IMR-90 (cell line): ENCODE results near the gene PEX14.
A peak's percentile ranks its signal among the peaks of the same experiment; 100 is the strongest.

ENCODE experiments used
- BHLHE40 ChIP-seq: fragments of 150-350 bp; IDR thresholded peaks from 2 replicates; pipeline ENCODE4 v1.6.1; 2016; ENCODE audit warnings: mild to moderate bottlenecking, low read depth, low read length
- CTCF ChIP-seq: conservative IDR thresholded peaks from 2 replicates; pipeline ENCODE4 v1.5.1; 2012; ENCODE audit warnings: mild to moderate bottlenecking, low read depth, low read length, improper control_type of control experiment
- ELK1 ChIP-seq: fragments of 150-350 bp; IDR thresholded peaks from 2 replicates; pipeline ENCODE4 v1.6.1; 2016; ENCODE audit warnings: low read depth, mild to moderate bottlenecking, low read length, moderate library complexity, borderline replicate concordance
- FOS ChIP-seq: fragments of 150-350 bp; IDR thresholded peaks from 2 replicates; pipeline ENCODE4 v1.6.1; 2016; ENCODE audit warnings: low read depth, low read length
- POLR2A ChIP-seq: IDR thresholded peaks from 2 replicates; pipeline ENCODE4 v1.6.1; 2012; ENCODE audit warnings: mild to moderate bottlenecking, low read depth, low read length
- RAD21 ChIP-seq: IDR thresholded peaks from 2 replicates; pipeline ENCODE4 v1.6.1; 2012; ENCODE audit warnings: low read length, improper control_type of control experiment
- RFX5 ChIP-seq: IDR thresholded peaks from 2 replicates; pipeline ENCODE4 v1.8.0; 2012; ENCODE audit warnings: low read depth, mild to moderate bottlenecking, low read length, moderate library complexity
- SMC3 ChIP-seq: fragments of 150-350 bp; IDR thresholded peaks from 2 replicates; pipeline ENCODE4 v1.6.1; 2016; ENCODE audit warnings: low read depth, mild to moderate bottlenecking, antibody characterized with exemption, low read length, moderate library complexity
- USF2 ChIP-seq: fragments of 150-350 bp; IDR thresholded peaks from 2 replicates; pipeline ENCODE4 v1.6.1; 2017; ENCODE audit warnings: mild to moderate bottlenecking, antibody characterized with exemption, low read length, low read depth

- TF ChIP-seq CTCF: no peak
- TF ChIP-seq POLR2A: peak; percentile 55; the same call in 1 of the 2 replicates
- TF ChIP-seq FOS: peak; percentile 77; the same call in 1 of the 2 replicates
- TF ChIP-seq SMC3: no peak
- TF ChIP-seq RAD21: no peak
- no peak for TF ChIP-seq RFX5
- TF ChIP-seq ELK1: no peak
- TF ChIP-seq BHLHE40: no peak
- no peak for TF ChIP-seq USF2
Measured at GRCh38 chr1:10510520-10511493, 36.1 kb downstream of the PEX14 start.
